Stimulated activated CD4-positive, alpha-beta T cell treated with anti-CD3 and anti-CD28 coated beads, Interleukin-2, amount 100 ng/mL, for 4 hours (primary cell): Measurements from ENCODE around the gene MAP2K6.

Experiments
- DNase-seq: peaks from one replicate; pipeline ENCODE4 v3.0.0-alpha.2; 2020; ENCODE audit warnings: low read depth

The MAP2K6 gene

GRCh38 chr17:69427486-69428197, 13.1 kb downstream of the MAP2K6 start:
- no peak for DNase-seq

GRCh38 chr17:69428252-69428980, 13.9 kb downstream of the MAP2K6 start:
- no peak for DNase-seq

- no peak for DNase-seq
Observed at GRCh38 chr17:69430488-69430887, 16.0 kb downstream of the MAP2K6 start.

GRCh38 chr17:69431835-69432234, 17.3 kb downstream of the MAP2K6 start:
- no peak for DNase-seq

- DNase-seq, result no peak
Observed at GRCh38 chr17:69433093-69433492, 18.6 kb downstream of the MAP2K6 start.

- DNase-seq, result no peak
Observed at GRCh38 chr17:69434164-69434579, 19.7 kb downstream of the MAP2K6 start.

DNA sequence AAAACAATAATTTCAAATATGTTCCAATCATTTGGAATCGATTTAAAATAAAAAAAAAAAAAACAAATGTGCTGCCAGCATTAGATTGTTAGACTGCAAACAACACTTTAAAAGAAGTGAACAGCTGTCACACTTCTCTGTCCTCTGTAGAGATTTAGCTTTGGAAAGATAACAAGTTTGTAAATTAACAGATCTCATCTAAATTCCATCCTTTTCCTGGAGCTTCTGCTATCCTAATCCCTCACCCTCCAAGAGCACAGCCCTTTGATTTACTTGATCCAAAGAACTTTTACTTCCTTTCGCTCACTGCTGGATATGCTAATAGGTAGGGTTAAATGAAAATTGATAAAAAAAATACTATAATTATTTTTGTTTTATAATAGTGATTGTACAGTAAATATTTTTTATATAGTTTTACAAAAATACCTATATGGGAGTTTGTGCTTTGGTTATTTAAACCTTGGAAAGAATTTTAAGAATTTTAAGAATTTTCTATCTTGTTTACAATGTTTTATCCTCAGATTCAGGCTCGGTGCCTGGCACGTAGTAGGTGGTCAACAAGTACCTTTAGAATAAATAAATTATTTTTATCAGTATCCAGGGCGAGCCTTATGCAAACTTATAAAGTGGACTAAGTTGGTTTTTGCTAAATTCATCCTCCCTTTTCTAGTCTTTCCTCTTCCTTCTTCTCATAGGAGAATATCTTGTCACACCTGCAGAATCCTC, 21.6 kb downstream of the MAP2K6 start:
- DNase-seq, result no peak

- DNase-seq, result no peak
Observed at GRCh38 chr17:69437475-69437874, 23.0 kb downstream of the MAP2K6 start.

DNA sequence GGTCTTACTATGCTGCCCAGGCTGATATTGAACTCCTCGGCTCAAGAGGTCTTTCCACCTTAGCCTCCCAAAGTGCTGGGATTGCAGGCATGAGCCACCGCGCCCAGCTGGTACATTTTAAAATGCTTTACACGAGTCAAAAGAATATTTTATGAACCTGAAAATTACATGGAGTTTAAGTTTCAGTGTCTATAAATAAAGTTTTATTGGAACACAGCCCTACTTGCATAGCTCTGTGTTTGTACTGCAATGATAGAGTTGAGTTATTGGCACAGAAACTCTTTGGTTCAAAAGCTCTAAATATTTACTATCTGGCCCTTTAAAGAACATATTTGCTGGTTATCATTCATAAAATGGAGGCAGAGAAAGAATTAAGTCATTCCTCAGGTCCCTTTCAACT, 24.3 kb downstream of the MAP2K6 start:
- DNase-seq, result no peak

DNA sequence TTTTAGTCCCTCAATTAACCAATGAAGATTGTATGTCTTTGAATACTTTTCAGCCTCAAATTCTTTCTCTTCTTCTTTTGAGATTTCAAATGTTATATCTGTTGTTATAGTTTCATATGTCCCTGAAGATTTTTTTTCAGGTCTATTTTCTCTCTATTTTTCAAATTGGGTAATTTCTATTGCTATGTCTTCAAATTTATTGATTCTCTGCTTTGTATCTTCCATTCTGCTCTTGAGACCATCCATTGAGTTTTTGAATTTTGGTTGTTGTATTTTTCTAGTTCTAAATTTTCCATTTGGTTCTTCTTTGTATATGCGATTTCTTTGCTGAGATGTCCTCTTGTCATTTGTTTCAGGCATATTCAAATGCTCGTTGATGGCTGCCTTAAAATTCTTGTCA, 26.7 kb downstream of the MAP2K6 start:
- DNase-seq, result no peak

DNA sequence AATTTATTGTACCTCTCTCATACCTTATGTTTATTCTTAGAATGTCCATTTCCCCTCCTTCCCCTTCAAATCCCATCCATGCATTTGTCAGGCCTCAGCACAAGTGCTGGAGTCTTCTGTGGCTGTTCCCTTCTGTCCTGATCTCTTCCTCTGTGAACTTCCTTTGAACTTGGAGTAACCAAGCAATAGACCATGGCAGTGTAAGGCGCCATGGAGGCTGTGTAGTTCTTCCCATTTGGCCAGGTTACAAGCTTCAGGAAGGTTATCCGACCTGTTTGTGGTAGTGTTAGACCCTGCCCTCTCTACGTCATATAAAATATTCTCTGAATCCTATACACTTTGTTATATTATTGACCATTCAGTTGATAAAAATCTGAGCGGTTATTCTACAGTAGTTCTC, 28.6 kb downstream of the MAP2K6 start:
- DNase-seq, result no peak

DNA sequence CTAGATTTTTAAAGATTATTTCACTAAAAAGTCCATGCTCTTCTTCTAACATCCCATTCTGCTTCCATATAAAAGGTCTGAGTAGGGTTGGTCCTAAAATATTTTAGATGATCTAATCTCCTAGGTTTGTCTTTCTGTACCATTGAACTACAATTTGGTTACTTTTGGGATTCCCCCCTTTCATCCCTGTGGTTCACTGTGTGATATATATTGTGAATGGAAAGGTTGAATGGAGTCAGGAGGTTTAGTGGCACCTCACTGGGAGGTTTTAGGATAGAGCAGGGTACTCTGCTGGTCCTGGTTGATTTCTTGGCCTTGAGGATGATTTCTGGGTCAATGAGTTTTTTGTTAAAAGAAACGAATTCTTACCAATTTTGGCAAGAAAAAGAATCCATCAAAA, 29.5 kb downstream of the MAP2K6 start:
- DNase-seq, result no peak

DNA sequence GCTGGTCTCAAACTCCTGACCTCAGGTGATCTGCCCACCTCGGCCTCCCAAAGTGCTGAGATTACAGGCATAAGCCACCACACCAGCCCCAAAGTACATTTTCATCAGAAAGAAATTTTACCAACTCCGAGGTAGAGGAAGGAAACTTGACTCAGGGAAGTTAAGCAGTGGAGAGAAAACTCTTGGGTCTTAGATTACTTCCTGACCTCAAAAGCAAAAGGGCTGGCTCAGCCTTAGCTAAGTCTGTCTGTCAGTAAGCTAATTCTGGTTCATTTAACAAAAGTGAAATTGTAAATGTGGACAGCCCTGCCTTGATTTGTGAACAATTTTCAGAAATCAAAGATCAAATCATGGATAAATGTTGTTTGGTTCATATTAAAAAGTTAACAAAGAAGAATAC, 30.6 kb downstream of the MAP2K6 start:
- DNase-seq, result no peak

GRCh38 chr17:69447726-69448125, 33.2 kb downstream of the MAP2K6 start:
- no peak for DNase-seq

DNA sequence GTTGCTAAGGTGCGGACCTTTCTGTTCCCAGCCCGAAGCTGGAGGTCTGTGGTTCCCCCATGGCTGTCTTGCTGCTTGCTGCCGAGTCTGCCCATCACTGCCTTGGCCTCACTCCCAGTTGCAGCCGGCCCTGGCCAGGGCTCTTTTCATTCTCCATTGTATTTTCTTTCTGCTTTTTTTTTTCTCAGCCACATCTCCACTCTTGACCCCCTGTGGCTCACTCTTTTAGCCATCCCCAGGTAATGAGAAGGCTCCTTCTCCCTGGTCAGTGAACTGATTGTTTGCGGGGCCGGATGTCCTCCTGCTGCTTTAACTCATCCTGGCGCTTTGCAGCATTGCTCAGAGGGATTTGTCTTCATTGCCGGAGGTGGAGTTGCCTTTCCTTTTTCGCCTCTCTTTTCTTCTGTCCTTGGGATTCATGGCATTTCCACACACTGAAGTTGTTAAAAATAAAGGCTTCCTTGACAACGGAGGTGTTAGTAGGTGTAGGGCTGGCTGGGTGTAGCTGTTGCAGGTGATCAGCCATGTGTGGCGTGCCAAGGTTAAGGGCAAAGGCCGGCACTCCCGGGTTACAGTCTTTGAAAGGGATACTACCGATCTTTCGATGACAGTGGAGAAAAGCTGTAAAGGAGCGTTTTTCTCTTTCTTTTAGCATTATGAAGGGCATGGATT, 34.1 kb downstream of the MAP2K6 start:
- no peak for DNase-seq

DNA sequence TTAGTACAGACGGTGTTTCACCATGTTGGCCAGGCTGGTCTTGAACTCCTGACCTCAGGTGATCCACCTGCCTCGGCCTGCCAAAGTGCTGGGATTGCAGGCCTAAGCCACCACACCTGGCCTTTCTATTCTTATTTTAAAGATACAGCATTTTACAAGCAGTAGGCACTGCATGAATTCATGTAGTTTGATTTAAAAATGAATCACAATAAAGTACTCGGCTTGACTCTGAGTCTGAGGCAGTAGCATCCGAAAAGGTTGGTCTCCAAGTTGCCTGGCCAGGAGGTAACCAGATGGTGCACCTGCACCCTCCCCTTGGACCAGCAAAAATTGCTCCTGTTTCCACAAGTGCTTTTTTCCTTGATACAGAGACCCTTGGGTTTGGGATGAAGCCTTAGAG, 35.6 kb downstream of the MAP2K6 start:
- DNase-seq, result no peak

GRCh38 chr17:69450918-69451317, 36.4 kb downstream of the MAP2K6 start:
- no peak for DNase-seq

DNA sequence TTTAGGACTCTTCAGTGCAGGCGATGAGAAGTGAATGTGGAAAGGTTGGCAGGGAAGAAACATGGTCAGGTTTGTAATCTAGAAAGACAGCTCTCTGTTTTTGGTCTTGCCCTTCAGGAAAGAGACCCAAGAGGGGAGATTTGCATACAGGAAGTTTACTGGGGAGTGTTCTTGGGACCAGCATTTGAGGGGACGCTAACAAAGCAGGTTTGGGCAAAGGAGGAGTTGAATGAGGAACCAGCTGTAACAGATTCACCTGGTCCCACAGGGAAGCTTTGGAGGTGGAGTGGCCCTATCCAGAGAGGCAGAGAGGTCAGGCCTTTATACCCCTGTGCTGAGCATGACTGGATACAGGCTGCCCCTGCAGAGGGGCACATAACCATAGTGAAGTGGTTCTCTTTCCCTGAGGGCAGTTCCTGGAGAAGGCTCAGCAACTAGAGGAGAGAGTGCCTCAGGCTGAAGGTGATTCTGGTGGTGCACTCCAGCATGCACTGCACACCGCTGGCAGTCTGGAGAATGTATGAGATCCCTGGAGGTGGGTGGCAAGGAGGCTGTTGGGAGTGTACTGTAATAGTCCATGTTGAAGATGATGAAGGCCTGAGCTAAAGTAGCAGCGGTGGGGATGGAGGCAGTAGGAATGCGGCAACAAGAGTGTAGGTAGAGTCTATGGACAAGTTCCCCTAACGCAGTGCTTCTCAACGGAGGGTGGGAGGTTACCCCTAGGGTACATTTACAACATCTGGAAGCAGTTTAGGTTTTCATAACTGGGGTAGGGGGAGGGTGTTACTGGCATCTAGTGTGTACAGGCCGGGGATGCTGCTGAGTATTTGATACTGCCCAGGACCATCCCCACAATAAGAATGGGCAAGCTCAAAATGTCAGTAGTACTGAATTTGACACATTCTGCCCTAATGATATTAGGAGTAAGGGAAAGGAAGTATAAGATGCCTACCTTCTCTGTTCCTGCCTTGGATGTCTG, 37.2 kb downstream of the MAP2K6 start:
- no peak for DNase-seq

DNA sequence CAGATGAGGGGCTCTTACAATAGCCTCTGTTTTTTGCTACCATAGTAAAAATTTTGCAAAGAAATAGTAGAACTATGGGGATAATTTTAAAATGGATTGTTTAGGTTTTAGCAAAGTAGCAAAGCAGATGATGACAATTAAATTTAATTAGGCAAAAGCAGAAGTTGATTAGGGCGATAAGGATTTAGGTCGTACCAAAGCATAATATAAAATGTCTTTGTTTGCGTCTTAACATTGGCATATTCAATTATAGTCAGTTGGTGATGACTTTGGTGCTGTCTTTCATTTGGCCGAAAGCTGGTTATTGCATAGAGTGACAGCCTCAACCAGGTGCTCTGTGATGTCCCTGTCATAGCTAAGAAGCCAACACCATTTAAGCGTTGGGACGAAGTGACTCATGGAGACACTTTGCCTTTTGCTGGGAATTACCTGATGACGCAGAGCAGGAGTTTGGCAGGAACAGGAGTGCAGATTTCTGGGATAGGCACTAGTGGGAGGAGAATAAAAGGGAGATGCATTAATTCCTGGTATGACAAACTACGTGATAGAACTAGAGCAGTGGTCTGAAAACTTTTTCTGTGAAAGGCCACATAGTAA, 38.3 kb downstream of the MAP2K6 start:
- DNase-seq, result no peak

- no peak for DNase-seq
Observed at GRCh38 chr17:69454051-69454450, 39.6 kb downstream of the MAP2K6 start.

- DNase-seq, result no peak
Observed at GRCh38 chr17:69455040-69455439, 40.5 kb downstream of the MAP2K6 start.
